ENCODE measurements around the gene ASH1L. TPM values are rescaled to one million over a fixed set of nuclear protein-coding genes. Genes with fewer than 3 reads are reported as not detected.
"Not testable (repeated sequence)": the region's sequence is repeated elsewhere in the genome, so short reads cannot be mapped to it uniquely, and the experiment has no call there.

The ASH1L gene
- total and polyA plus RNA-seq, 7 experiments from 2014 or later = 20.1 to 109 (median 87.0) TPM

DNA sequence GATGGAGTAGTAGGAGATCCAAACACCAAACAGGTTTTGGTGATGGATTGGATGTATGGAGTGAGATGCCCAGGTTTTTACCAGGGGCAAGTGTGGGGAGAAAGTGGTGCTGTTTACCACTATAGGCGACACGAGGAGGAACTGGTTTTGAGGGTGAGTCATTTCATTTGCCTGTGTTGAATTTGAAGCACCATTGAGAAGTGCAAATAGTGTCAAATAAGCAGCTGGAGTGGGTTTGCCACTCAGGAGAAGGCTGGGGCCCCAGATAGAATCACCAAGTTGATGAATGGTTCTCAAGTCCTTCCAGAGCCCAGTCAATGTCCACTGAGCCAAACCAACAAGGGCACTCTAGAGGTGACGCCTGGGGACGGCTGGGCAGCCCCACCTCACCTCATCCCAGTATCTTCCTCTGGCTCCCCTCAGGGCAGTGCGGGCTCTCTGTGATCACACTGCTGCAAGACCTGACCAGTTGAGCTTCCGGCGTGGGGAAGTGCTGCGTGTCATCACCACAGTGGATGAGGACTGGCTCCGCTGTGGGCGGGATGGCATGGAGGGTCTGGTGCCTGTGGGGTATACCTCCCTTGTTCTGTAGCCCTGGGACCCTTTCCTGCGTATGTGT lies 232.5 kb downstream of the ASH1L start:
- ATAC-seq = no peak
- peak overlapping the region in 3 of 9 donors; percentile 16 to 62 (median 42) for H3K27ac Mint-ChIP-seq
- no peaks in the 10 kb centered on the region for H3K9me3 Mint-ChIP-seq
- POLR2A ChIA-PET = no interaction called here
- no peak overlapping the region for H3K27ac ChIP-seq (ENCODE audit: low read depth, low read length)
- CTCF ChIA-PET = no interaction called here
- no peaks in the 10 kb centered on the region for H3K9me3 ChIP-seq (ENCODE audit: control insufficient read depth in 2 of 3, low read length in 3 of 3)
- peaks cover 6 to 12% (median 8%) of the 10 kb centered on the region in 7 donors for H3K4me1 Mint-ChIP-seq
- H3K4me1 ChIP-seq (ENCODE audit: control insufficient read depth in 2 of 2, insufficient read depth in 2 of 2, low read length in 2 of 2) = no peaks in the 10 kb centered on the region
- H3K36me3 Mint-ChIP-seq = peaks cover 0 to 16% (median 3%) of the 10 kb centered on the region in 5 donors
- H3K4me3 ChIP-seq (ENCODE audit: low read length) = no peak overlapping the region
- H3K4me3 Mint-ChIP-seq = no peak overlapping the region
- H3K27me3 Mint-ChIP-seq = no peaks in the 10 kb centered on the region
- peaks cover 0 to 30% (median 7%) of the 10 kb centered on the region in 3 experiments for H3K36me3 ChIP-seq (ENCODE audit: control insufficient read depth in 2 of 3, insufficient read depth in 3 of 3, low read length in 3 of 3)
- DNase-seq = no peak
- intact Hi-C loops (cut with micrococcal nuclease) = loop anchor here (10.0 kb wide), 2 partner anchors 355 to 585 kb away; partner anchors contain the start of genes CKS1B (in 1 of the 2), RIT1 (in 1 of the 2) and SHC1 (in 1 of the 2)
- H3K27me3 ChIP-seq (ENCODE audit: control insufficient read depth in 2 of 2, insufficient read depth in 2 of 2, low read length in 2 of 2) = no peaks in the 10 kb centered on the region

DNA sequence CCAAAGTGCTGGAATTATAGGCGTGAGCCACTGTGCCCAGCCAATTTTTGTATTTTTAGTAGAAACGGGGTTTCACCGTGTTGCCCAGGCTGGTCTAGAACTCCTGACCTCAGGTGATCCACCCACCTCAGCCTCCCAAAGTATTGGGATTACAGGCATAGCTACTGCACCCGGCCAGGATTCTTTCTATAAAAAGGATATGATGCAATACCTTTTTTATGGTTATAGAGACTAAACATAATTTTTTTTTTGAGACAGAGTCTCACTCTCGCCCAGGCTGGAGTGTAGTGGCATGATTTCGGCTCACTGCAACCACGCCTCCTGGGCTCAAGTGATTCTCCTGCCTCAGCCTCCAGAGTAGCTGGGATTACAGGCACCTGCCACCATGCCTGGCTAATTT lies 233.7 kb downstream of the ASH1L start:
- POLR2A ChIA-PET = interaction anchor here (0.7 kb wide), 1 partner anchor 67 kb away, joined by 3 read pairs; the partner anchor contains the start of gene SCAMP3

DNA sequence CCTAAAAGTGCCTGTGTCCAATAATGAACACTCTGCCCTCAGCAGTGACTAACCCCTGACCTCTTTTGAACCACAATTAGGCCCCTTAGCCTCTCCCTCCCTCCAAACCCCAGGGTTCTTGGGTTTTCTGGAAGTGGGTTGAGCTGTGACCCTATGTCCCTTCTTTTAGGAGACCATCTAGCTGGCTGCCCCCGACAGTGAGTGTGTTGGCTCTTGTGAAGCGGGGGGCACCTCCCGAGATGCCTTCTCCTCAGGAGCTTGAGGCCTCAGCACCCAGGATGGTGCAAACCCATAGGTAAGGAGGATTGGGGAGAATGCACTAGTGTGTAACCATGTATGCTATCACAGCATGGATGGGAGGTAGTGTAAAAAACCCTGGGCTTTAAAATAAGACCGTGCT lies 234.6 kb downstream of the ASH1L start:
- H3K27ac ChIP-seq (ENCODE audit: low read depth, low read length) = no peak overlapping the region
- no peaks in the 10 kb centered on the region for H3K4me1 ChIP-seq (ENCODE audit: control insufficient read depth in 2 of 2, insufficient read depth in 2 of 2, low read length in 2 of 2)
- peaks cover 0 to 21% (median 7%) of the 10 kb centered on the region in 3 experiments for H3K36me3 ChIP-seq (ENCODE audit: control insufficient read depth in 2 of 3, insufficient read depth in 3 of 3, low read length in 3 of 3)
- Mint-ChIP-seq H3K36me3 (peaks cover 0 to 10% (median 3%) of the 10 kb centered on the region in 5 donors), H3K27me3 (no peaks in the 10 kb centered on the region), H3K4me1 (peaks cover 6 to 12% (median 8%) of the 10 kb centered on the region in 7 donors), H3K27ac (peak overlapping the region in 5 of 9 donors; percentile 31 to 87 (median 47)), H3K9me3 (no peaks in the 10 kb centered on the region), H3K4me3 (no peak overlapping the region)
- POLR2A ChIA-PET = interaction anchor here (0.6 to 1.2 kb wide), 3 partner anchors 76 to 176 kb away, joined by 3 to 4 read pairs (median 3); no protein-coding TSS in a partner anchor
- CTCF ChIA-PET = interaction anchor here (1.4 kb wide), 1 partner anchor 10 kb away, joined by 4 read pairs; no protein-coding TSS in a partner anchor
- intact Hi-C loops (cut with micrococcal nuclease) = loop anchor here (10.0 kb wide), 2 partner anchors 353 to 587 kb away; partner anchors contain the start of genes CKS1B (in 1 of the 2), RIT1 (in 1 of the 2) and SHC1 (in 1 of the 2)
- ATAC-seq = no peak
- H3K27me3 ChIP-seq (ENCODE audit: control insufficient read depth in 2 of 2, insufficient read depth in 2 of 2, low read length in 2 of 2) = no peaks in the 10 kb centered on the region
- H3K9me3 ChIP-seq (ENCODE audit: control insufficient read depth in 2 of 3, low read length in 3 of 3) = no peaks in the 10 kb centered on the region
- no peak for DNase-seq
- H3K4me3 ChIP-seq (ENCODE audit: low read length) = no peak overlapping the region

More for the DNA sequence above, 233.7 kb downstream of the ASH1L start:
- H3K27ac ChIP-seq (ENCODE audit: low read depth, low read length); ATAC-seq; H3K4me3 ChIP-seq (ENCODE audit: low read length); CTCF ChIA-PET; DNase-seq; H3K4me3 Mint-ChIP-seq; H3K9me3 Mint-ChIP-seq; H3K9me3 ChIP-seq (ENCODE audit: control insufficient read depth in 2 of 3, low read length in 3 of 3); H3K27me3 ChIP-seq (ENCODE audit: control insufficient read depth in 2 of 2, insufficient read depth in 2 of 2, low read length in 2 of 2); H3K27me3 Mint-ChIP-seq; H3K4me1 ChIP-seq (ENCODE audit: control insufficient read depth in 2 of 2, insufficient read depth in 2 of 2, low read length in 2 of 2): not testable (repeated sequence)
- peaks cover 0 to 22% (median 7%) of the 10 kb centered on the region in 3 experiments for H3K36me3 ChIP-seq (ENCODE audit: control insufficient read depth in 2 of 3, insufficient read depth in 3 of 3, low read length in 3 of 3)
- intact Hi-C loops (cut with micrococcal nuclease) = loop anchor here (10.0 kb wide), 2 partner anchors 354 to 586 kb away; partner anchors contain the start of genes CKS1B (in 1 of the 2), RIT1 (in 1 of the 2) and SHC1 (in 1 of the 2)
- H3K4me1 Mint-ChIP-seq = peaks cover 6 to 12% (median 8%) of the 10 kb centered on the region in 7 donors
- H3K36me3 Mint-ChIP-seq = peaks cover 0 to 13% (median 3%) of the 10 kb centered on the region in 5 donors
- H3K27ac Mint-ChIP-seq = peak overlapping the region in 1 of 9 donors; percentile 26

DNA sequence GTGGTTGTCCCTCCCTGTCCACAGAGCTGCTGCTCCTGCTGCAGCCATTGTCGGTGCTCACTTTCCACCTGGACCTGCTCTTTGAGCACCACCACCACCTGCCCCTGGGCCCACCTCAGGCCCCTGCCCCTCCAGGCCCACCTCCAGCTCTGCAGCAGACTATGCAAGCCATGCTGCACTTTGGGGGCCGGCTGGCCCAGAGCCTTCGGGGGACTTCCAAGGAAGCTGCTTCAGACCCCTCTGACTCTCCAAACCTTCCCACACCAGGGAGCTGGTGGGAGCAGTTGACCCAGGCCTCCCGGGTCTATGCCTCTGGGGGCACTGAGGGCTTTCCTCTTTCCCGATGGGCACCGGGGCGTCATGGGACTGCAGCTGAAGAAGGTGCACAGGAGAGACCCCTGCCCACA lies 236.0 kb downstream of the ASH1L start:
- Histone ChIP-seq H3K4me1 (ENCODE audit: control insufficient read depth in 2 of 2, insufficient read depth in 2 of 2, low read length in 2 of 2) (peaks cover 0 to 4% of the 10 kb centered on the region in 2 donors), H3K27ac (ENCODE audit: low read depth, low read length) (no peak overlapping the region), H3K9me3 (ENCODE audit: control insufficient read depth in 2 of 3, low read length in 3 of 3) (no peaks in the 10 kb centered on the region), H3K36me3 (ENCODE audit: control insufficient read depth in 2 of 3, insufficient read depth in 3 of 3, low read length in 3 of 3) (peaks cover 0 to 21% (median 7%) of the 10 kb centered on the region in 3 experiments), H3K27me3 (ENCODE audit: control insufficient read depth in 2 of 2, insufficient read depth in 2 of 2, low read length in 2 of 2) (no peaks in the 10 kb centered on the region), H3K4me3 (ENCODE audit: low read length) (no peak overlapping the region)
- no peak for ATAC-seq
- intact Hi-C loops (cut with micrococcal nuclease) = loop anchor here (10.0 kb wide), 2 partner anchors 352 to 588 kb away; partner anchors contain the start of genes CKS1B (in 1 of the 2), RIT1 (in 1 of the 2) and SHC1 (in 1 of the 2)
- H3K4me3 Mint-ChIP-seq = no peak overlapping the region
- peaks cover 0 to 10% (median 3%) of the 10 kb centered on the region in 5 donors for H3K36me3 Mint-ChIP-seq
- POLR2A ChIA-PET = interaction anchor here (0.6 kb wide), 1 partner anchor 291 kb away, joined by 4 read pairs; no protein-coding TSS in a partner anchor
- no peak for DNase-seq
- H3K27ac Mint-ChIP-seq = peak overlapping the region in 6 of 9 donors; percentile 16 to 87 (median 37)
- H3K4me1 Mint-ChIP-seq = peaks cover 8 to 20% (median 13%) of the 10 kb centered on the region in 7 donors
- H3K9me3 Mint-ChIP-seq = no peaks in the 10 kb centered on the region
- CTCF ChIA-PET = interaction anchor here (1.4 kb wide), 1 partner anchor 9 kb away, joined by 4 read pairs; no protein-coding TSS in a partner anchor
- H3K27me3 Mint-ChIP-seq = no peaks in the 10 kb centered on the region

DNA sequence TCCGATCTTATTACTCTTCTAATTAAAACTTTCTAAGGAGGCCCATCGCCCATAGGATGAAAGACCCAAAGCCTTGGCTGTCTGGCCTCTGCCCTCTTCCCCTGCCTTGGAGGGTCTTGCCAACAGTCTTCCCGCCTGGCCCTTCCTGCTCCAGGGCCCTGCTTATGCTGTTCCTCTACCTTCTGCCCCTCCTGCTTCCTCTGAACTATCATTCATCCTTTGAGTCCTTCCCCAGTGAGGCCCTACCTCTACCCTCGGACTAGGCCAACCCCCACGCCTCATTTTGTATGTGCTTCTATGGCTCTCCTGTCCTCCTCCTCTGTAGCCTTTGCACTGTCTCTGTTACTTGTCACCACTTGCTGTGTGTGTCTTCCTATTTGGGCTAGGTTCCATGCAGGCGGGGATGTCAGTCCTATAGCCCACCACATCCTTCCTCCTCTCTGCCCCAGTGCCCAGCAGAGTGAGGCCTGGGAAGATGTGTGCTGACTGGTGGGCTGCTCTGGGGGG lies 236.5 kb downstream of the ASH1L start:
- H3K4me3 Mint-ChIP-seq = peak overlapping the region; percentile 53 to 91 (median 82)
- H3K4me1 Mint-ChIP-seq = peaks cover 14 to 24% (median 18%) of the 10 kb centered on the region in 7 donors
- no peaks in the 10 kb centered on the region for H3K9me3 Mint-ChIP-seq
- Histone ChIP-seq H3K4me3 (ENCODE audit: low read length) (no peak overlapping the region), H3K36me3 (ENCODE audit: control insufficient read depth in 2 of 3, insufficient read depth in 3 of 3, low read length in 3 of 3) (peaks cover 0 to 18% (median 7%) of the 10 kb centered on the region in 3 experiments), H3K9me3 (ENCODE audit: control insufficient read depth in 2 of 3, low read length in 3 of 3) (no peaks in the 10 kb centered on the region), H3K27me3 (ENCODE audit: control insufficient read depth in 2 of 2, insufficient read depth in 2 of 2, low read length in 2 of 2) (no peaks in the 10 kb centered on the region), H3K27ac (ENCODE audit: low read depth, low read length) (no peak overlapping the region), H3K4me1 (ENCODE audit: control insufficient read depth in 2 of 2, insufficient read depth in 2 of 2, low read length in 2 of 2) (peaks cover 0 to 10% of the 10 kb centered on the region in 2 donors)
- peak in 1 of 9 donors; percentile 5 for DNase-seq
- ChIA-PET POLR2A (interaction anchor here (0.6 kb wide), 1 partner anchor 291 kb away, joined by 4 read pairs; no protein-coding TSS in a partner anchor), CTCF (no interaction called here)
- no peaks in the 10 kb centered on the region for H3K27me3 Mint-ChIP-seq
- H3K36me3 Mint-ChIP-seq = peaks cover 0 to 7% (median 2%) of the 10 kb centered on the region in 5 donors
- no peak for ATAC-seq
- peak overlapping the region; percentile 54 to 88 (median 77) for H3K27ac Mint-ChIP-seq
- intact Hi-C loops (cut with micrococcal nuclease) = loop anchor here (10.0 kb wide), 2 partner anchors 351 to 589 kb away; partner anchors contain the start of genes CKS1B (in 1 of the 2), RIT1 (in 1 of the 2) and SHC1 (in 1 of the 2)

DNA sequence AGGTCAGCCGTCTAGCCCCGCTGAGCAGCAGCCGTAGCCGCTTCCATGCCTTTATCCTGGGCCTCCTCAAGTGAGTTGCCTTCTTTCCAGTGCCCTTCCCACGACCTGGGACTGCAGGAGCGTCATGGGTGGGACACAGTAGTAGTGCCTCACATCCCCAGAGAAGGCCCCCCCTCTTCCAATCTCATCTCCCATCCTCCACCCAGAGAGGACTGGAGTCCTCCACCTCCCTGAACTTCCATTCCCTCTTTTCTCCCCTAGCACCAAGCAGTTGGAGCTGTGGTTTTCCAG lies 237.1 kb downstream of the ASH1L start:
- no peaks in the 10 kb centered on the region for H3K9me3 Mint-ChIP-seq
- Histone ChIP-seq H3K4me3 (ENCODE audit: low read length) (no peak overlapping the region), H3K27me3 (ENCODE audit: control insufficient read depth in 2 of 2, insufficient read depth in 2 of 2, low read length in 2 of 2) (no peaks in the 10 kb centered on the region), H3K9me3 (ENCODE audit: control insufficient read depth in 2 of 3, low read length in 3 of 3) (no peaks in the 10 kb centered on the region), H3K36me3 (ENCODE audit: control insufficient read depth in 2 of 3, insufficient read depth in 3 of 3, low read length in 3 of 3) (peaks cover 0 to 13% (median 2%) of the 10 kb centered on the region in 3 experiments), H3K4me1 (ENCODE audit: control insufficient read depth in 2 of 2, insufficient read depth in 2 of 2, low read length in 2 of 2) (peaks cover 0 to 12% of the 10 kb centered on the region in 2 donors), H3K27ac (ENCODE audit: low read depth, low read length) (peak overlapping the region; percentile 90)
- no peaks in the 10 kb centered on the region for H3K27me3 Mint-ChIP-seq
- POLR2A ChIA-PET = interaction anchor here (1.0 to 3.9 kb wide), 2 partner anchors 53 to 64 kb away, joined by 3 to 15 read pairs; partner anchors contain the start of genes CLK2 and SCAMP3
- DNase-seq = no peak
- H3K4me1 Mint-ChIP-seq = peaks cover 16 to 26% (median 23%) of the 10 kb centered on the region in 7 donors
- H3K36me3 Mint-ChIP-seq = peaks cover 0 to 2% (median 0%) of the 10 kb centered on the region in 5 donors
- peak overlapping the region; percentile 61 to 91 (median 82) for H3K4me3 Mint-ChIP-seq
- CTCF ChIA-PET = interaction anchor here (0.6 kb wide), 1 partner anchor 50 kb away, joined by 4 read pairs; no protein-coding TSS in a partner anchor
- peak overlapping the region in 7 of 9 donors; percentile 18 to 88 (median 75) for H3K27ac Mint-ChIP-seq
- intact Hi-C loops (cut with micrococcal nuclease) = loop anchor here (2.0 to 10.0 kb wide), 3 partner anchors 325 to 589 kb away; partner anchors contain the start of genes CKS1B (in 1 of the 2), RIT1 (in 1 of the 2) and SHC1 (in 1 of the 2)
- ATAC-seq = no peak
